ENCODE data around the gene DIPK2A.

DIPK2A gene

GRCh38 chr3:143950810-143951209, 20.8 kb upstream of the DIPK2A start:
- no peak for DNase-seq (ENCODE audit: low read depth)
- in situ Hi-C loops (cut with HindIII; ENCODE audit: low sequenced_read_pairs) = no loop called here
- TF ChIP-seq, protein P1, sequence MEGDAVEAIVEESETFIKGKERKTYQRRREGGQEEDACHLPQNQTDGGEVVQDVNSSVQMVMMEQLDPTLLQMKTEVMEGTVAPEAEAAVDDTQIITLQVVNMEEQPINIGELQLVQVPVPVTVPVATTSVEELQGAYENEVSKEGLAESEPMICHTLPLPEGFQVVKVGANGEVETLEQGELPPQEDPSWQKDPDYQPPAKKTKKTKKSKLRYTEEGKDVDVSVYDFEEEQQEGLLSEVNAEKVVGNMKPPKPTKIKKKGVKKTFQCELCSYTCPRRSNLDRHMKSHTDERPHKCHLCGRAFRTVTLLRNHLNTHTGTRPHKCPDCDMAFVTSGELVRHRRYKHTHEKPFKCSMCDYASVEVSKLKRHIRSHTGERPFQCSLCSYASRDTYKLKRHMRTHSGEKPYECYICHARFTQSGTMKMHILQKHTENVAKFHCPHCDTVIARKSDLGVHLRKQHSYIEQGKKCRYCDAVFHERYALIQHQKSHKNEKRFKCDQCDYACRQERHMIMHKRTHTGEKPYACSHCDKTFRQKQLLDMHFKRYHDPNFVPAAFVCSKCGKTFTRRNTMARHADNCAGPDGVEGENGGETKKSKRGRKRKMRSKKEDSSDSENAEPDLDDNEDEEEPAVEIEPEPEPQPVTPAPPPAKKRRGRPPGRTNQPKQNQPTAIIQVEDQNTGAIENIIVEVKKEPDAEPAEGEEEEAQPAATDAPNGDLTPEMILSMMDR (IDR thresholded peaks at IDR 0.05; ENCODE audit: low read depth, low read length, missing control alignments) = no peak
- H3K4me3 ChIP-seq (ENCODE audit: low read depth, low read length) = no peak overlapping the region

GRCh38 chr3:143951351-143951971, 20.2 kb upstream of the DIPK2A start:
- TF ChIP-seq, protein P1 (IDR thresholded peaks at IDR 0.05; ENCODE audit: low read depth, low read length, missing control alignments) = peak; percentile 72
- in situ Hi-C loops (cut with HindIII; ENCODE audit: low sequenced_read_pairs) = no loop called here
- H3K4me3 ChIP-seq (ENCODE audit: low read depth, low read length) = no peak overlapping the region
- peak; percentile 16 for DNase-seq (ENCODE audit: low read depth)

DNA sequence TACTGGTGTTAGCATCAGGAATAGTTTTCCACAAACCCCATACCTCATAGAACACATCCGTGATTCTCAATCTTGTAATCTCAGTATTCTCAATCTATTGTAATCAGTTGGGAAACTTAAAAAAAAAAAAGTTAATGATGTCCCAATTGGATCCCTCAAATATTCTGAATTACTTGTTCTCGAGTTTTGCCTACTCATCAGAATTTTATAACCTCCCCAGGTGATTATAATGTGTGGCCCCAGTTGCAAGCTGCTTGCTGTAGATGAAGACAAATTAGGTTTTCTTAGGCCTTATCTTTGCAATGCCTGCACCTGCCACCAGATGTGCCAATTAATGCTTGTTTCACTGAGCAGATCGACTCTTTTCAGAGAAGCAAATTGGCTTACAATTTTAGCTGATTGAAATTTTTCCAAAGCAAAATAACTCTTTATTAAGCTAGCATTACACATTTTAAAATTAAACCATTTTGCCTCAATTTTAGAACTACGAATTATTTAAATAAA, 19.0 kb upstream of the DIPK2A start:
- DNase-seq (ENCODE audit: low read depth) = no peak
- TF ChIP-seq, protein P1 (IDR thresholded peaks at IDR 0.05; ENCODE audit: low read depth, low read length, missing control alignments) = no peak
- H3K4me3 ChIP-seq (ENCODE audit: low read depth, low read length) = no peak overlapping the region
- in situ Hi-C loops (cut with HindIII; ENCODE audit: low sequenced_read_pairs) = no loop called here

DNA sequence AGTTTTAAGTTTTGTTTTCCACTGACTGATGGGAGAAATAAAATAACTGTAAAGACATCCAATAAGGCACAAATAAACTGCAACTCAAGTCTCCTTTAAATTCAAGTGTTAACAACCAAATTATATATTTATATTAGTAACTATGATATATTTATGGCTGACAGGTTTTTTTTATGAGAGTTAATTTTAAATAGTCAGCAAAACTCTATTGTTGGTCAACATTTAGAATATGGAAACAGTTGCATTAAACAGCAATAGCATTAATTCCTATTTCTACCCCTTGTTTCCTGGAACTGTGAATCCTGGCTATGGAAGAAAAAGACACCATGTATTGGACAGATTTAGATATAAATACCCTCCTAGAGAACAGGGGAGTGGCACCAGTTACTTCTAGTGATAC, 16.5 kb upstream of the DIPK2A start:
- no peak for DNase-seq (ENCODE audit: low read depth)
- TF ChIP-seq, protein P1 (IDR thresholded peaks at IDR 0.05; ENCODE audit: low read depth, low read length, missing control alignments) = no peak
- in situ Hi-C loops (cut with HindIII; ENCODE audit: low sequenced_read_pairs) = no loop called here

DNA sequence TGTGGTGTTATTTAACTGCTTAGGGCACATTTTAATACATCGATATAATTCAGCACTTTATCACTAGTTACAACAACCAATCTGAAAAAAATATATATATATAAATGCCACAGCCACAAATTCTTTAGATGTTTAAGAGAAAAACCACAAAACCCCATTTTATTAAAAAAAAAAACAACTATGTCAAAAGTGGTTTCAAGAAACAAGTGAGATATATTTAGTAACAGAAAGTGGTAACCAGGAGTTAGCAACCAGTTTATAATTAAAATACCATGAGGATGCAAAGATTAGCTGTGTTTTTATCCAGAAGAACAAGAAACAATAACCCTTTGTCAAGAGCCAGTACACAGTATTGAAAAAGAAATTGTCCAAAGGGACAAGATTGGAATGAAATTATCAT, 14.8 kb upstream of the DIPK2A start:
- DNase-seq (ENCODE audit: low read depth) = peak; percentile 9
- in situ Hi-C loops (cut with HindIII; ENCODE audit: low sequenced_read_pairs) = no loop called here
- TF ChIP-seq, protein P1 (IDR thresholded peaks at IDR 0.05; ENCODE audit: low read depth, low read length, missing control alignments) = no peak
- no peak overlapping the region for H3K4me3 ChIP-seq (ENCODE audit: low read depth, low read length)

More for the DNA sequence above, 16.5 kb upstream of the DIPK2A start:
- H3K4me3 ChIP-seq (ENCODE audit: low read depth, low read length) = no peak overlapping the region

DNA sequence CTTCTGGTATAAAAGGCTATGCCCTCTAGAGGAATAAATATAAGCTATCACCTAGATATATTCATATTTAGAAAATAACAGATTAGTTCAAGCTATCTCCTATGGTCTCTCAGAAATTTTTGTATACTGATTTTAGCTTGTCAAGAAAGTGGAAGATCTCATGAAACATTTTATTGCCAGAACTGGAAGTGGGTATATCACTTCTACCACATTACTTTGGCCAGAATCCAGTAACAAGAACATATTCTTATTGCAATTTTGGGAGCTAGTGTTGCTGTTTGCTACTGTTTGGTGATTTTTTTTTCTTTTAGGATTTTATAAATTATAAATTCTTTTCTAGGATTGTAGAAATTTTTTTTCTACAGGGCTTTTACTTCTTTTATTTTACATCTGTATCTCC, 14.2 kb upstream of the DIPK2A start:
- no peak overlapping the region for H3K4me3 ChIP-seq (ENCODE audit: low read depth, low read length)
- in situ Hi-C loops (cut with HindIII; ENCODE audit: low sequenced_read_pairs) = no loop called here
- DNase-seq (ENCODE audit: low read depth) = no peak
- TF ChIP-seq, protein P1 (IDR thresholded peaks at IDR 0.05; ENCODE audit: low read depth, low read length, missing control alignments) = no peak

Measured in astrocyte of the cerebellum (primary cell).